HEK293 (cell line): ENCODE results near the gene ZNF83.

Experiments
- CTCF ChIA-PET: fragments of 350-600 bp; formaldehyde crosslinking; extraction: SDS; loops from one replicate; lab custom pipeline; 2021; ENCODE audit warnings: antibody characterized with exemption; lab: Yijun Ruan, JAX
- POLR2A ChIA-PET: fragments of 300-600 bp; formaldehyde crosslinking; extraction: SDS; loops from one replicate; lab custom pipeline; 2020; ENCODE audit warnings: antibody characterized with exemption, inconsistent platforms; lab: Yijun Ruan, JAX
- H3K27ac ChIP-seq: fragments of 200-500 bp; sonication (Bioruptor generic); 2 replicates; pipeline ENCODE4 v1.5.1; 2014; ENCODE audit warnings: low read depth, low read length, control low read depth, inconsistent platforms; ENCODE audit errors: extremely low read depth
- H3K36me3 ChIP-seq, 2 experiments: fragments of 200-500 bp in 1 of 2; sonication (Bioruptor generic) in 1 of 2; 1 replicate in 1 of 2; 2 replicates in 1 of 2; pipeline ENCODE4 v1.5.1; 2014 to 2017; ENCODE audit warnings: inconsistent platforms in 2 of 2, low read length in 2 of 2; ENCODE audit not compliant: control insufficient read depth in 2 of 2, insufficient read depth in 1 of 2
- H3K4me1 ChIP-seq: fragments of 200-500 bp; sonication (Bioruptor generic); 2 replicates; pipeline ENCODE4 v1.5.1; 2014; ENCODE audit warnings: mild to moderate bottlenecking, low read length, inconsistent platforms; ENCODE audit not compliant: control insufficient read depth, insufficient read depth
- H3K4me3 ChIP-seq: 2 replicates; pipeline ENCODE4 v1.5.1; 2011; ENCODE audit warnings: low read depth, mild to moderate bottlenecking, control low read depth, low read length, moderate library complexity
- H3K9me3 ChIP-seq: fragments of 200-500 bp; sonication (Bioruptor generic); 2 replicates; pipeline ENCODE4 v1.5.1; 2014; ENCODE audit warnings: low read depth, low read length, inconsistent platforms; ENCODE audit not compliant: control insufficient read depth, insufficient read depth
- HOXD13 ChIP-seq: sonication (generic); formaldehyde crosslinking; IDR thresholded peaks from 2 replicates; pipeline ENCODE4 v1.8.0; 2022; ENCODE audit warnings: missing genetic modification reagents, borderline replicate concordance
- IKZF3 ChIP-seq: fragments of 450-650 bp; IDR thresholded peaks from 2 replicates; pipeline ENCODE4 v1.5.0; 2018; ENCODE audit warnings: missing biosample characterization, mild to moderate bottlenecking, missing genetic modification characterization, moderate library complexity
- PRDM1 ChIP-seq: fragments of 450-650 bp; formaldehyde crosslinking; IDR thresholded peaks from 2 replicates; pipeline ENCODE4; 2016; ENCODE audit warnings: missing biosample characterization, missing genetic modification characterization
- ZNF266 ChIP-seq: fragments of 450-650 bp; formaldehyde crosslinking; IDR thresholded peaks from 2 replicates; pipeline ENCODE4 v1.5.1; 2016; ENCODE audit warnings: missing biosample characterization, missing genetic modification characterization, low read depth
- ZNF596 ChIP-seq: fragments of 450-650 bp; IDR thresholded peaks from 2 replicates; pipeline ENCODE4 v1.5.0; 2018; ENCODE audit warnings: missing biosample characterization, mild to moderate bottlenecking, missing genetic modification characterization, moderate library complexity
- ZNF701 ChIP-seq: fragments of 450-650 bp; formaldehyde crosslinking; IDR thresholded peaks from 2 replicates; pipeline ENCODE4 v1.5.1; 2016; ENCODE audit warnings: missing biosample characterization, missing genetic modification characterization
- ZNF792 ChIP-seq: fragments of 450-650 bp; formaldehyde crosslinking; IDR thresholded peaks from 2 replicates; pipeline ENCODE4 v1.5.1; 2016; ENCODE audit warnings: missing biosample characterization, missing genetic modification characterization
- TF ChIP-seq, protein P1 (sequence below): fragments of 450-650 bp; formaldehyde crosslinking; IDR thresholded peaks from 2 replicates; pipeline ENCODE4 v1.5.1; 2017; ENCODE audit warnings: missing biosample characterization, missing genetic modification characterization

ZNF83 gene

DNA sequence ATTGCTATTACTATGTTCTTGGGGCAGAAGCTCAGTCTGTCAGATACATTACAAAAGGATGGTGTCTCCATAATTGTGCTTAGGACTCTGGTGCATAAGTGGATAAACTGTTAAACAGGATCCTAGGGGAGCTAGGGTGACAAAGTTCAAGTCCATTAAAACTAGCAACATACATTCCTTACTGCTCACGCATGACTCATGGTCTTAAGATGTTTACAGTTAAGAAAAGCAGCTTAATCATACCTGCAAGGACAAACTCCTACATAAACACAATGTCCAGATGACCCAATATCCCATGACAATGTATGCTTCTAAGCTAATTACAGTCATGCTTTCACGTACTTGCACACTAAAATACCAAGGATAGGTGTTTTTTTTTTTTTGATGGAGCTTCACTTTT lies 71.6 kb downstream of the ZNF83 start:
- Histone ChIP-seq H3K27ac (no peak overlapping the region), H3K4me3 (no peak overlapping the region), H3K9me3 (no peaks in the 10 kb centered on the region; the same call in 1 of the 2 replicates), H3K4me1 (no peaks in the 10 kb centered on the region), H3K36me3 (peaks cover 0 to 3% of the 10 kb centered on the region in 2 experiments; a peak in 1 of 3 replicates)
- POLR2A ChIA-PET, result no interaction called here
- CTCF ChIA-PET, result no interaction called here
- 0 out of 2 replicates have a peak, but pooled peaks have one; percentile 16 for TF ChIP-seq PRDM1 (tag by site-specific recombination)
- TF ChIP-seq ZNF266 (tag by site-specific recombination), result no peak
- no peak for TF ChIP-seq ZNF596 (tag by site-specific recombination)
- TF ChIP-seq, protein P1, sequence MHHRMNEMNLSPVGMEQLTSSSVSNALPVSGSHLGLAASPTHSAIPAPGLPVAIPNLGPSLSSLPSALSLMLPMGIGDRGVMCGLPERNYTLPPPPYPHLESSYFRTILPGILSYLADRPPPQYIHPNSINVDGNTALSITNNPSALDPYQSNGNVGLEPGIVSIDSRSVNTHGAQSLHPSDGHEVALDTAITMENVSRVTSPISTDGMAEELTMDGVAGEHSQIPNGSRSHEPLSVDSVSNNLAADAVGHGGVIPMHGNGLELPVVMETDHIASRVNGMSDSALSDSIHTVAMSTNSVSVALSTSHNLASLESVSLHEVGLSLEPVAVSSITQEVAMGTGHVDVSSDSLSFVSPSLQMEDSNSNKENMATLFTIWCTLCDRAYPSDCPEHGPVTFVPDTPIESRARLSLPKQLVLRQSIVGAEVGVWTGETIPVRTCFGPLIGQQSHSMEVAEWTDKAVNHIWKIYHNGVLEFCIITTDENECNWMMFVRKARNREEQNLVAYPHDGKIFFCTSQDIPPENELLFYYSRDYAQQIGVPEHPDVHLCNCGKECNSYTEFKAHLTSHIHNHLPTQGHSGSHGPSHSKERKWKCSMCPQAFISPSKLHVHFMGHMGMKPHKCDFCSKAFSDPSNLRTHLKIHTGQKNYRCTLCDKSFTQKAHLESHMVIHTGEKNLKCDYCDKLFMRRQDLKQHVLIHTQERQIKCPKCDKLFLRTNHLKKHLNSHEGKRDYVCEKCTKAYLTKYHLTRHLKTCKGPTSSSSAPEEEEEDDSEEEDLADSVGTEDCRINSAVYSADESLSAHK (tag by site-specific recombination), result no peak
- TF ChIP-seq IKZF3 (tag by site-specific recombination), result no peak
- TF ChIP-seq ZNF701, result no peak
- no peak for TF ChIP-seq ZNF792

DNA sequence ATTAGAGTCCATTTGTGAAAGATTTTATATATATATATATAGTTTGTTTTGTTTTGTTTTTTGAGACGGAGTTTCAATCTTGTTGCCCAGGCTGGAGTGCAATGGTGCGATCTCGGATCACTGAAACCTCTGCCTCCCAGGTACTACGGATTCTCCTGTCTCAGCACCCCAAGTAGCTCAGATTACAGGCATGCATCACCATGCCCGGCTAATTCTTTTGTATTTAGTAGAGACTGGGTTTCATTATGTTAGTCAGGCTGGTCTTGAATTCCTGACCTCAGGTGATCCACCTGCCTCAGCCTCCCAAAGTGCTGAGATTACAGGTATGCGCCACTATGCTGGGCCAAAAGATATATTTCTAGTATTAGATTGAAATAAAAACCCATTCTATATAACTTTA lies 72.0 kb downstream of the ZNF83 start:
- Histone ChIP-seq H3K27ac (no peak overlapping the region), H3K36me3 (peaks cover 0 to 3% of the 10 kb centered on the region in 2 experiments; a peak in 1 of 3 replicates), H3K9me3 (no peaks in the 10 kb centered on the region; the same call in 1 of the 2 replicates), H3K4me3 (no peak overlapping the region), H3K4me1 (no peaks in the 10 kb centered on the region)
- ChIA-PET POLR2A (no interaction called here), CTCF (no interaction called here)
- no peak for TF ChIP-seq HOXD13
